ENCODE measurements around the gene ABL1.

Gene ABL1

GRCh38 chr9:130895481-130896232 is 60.6 kb downstream of the ABL1 start (continued):
- no peak for TF ChIP-seq ZNF558 (tag by site-specific recombination; IDR thresholded peaks at IDR 0.05)
- TF ChIP-seq ZNF184 (tag by site-specific recombination; IDR thresholded peaks at IDR 0.05) = no peak
- TF ChIP-seq ZNF580 (tag by site-specific recombination; IDR thresholded peaks at IDR 0.05) = no peak
- TF ChIP-seq ZNF549 (tag by site-specific recombination; IDR thresholded peaks at IDR 0.05) = no peak
- TF ChIP-seq ZNF707 (tag by site-specific recombination; IDR thresholded peaks at IDR 0.05) = no peak
- no peak for TF ChIP-seq ZBTB26 (tag by site-specific recombination; optimal IDR thresholded peaks at IDR 0.05)
- TF ChIP-seq KLF10 (tag by site-specific recombination; IDR thresholded peaks at IDR 0.05) = no peak
- no peak for TF ChIP-seq OSR2 (tag by site-specific recombination; IDR thresholded peaks at IDR 0.05)
- no peak for TF ChIP-seq ZNF202 (tag by site-specific recombination; IDR thresholded peaks at IDR 0.05; ENCODE audit: borderline replicate concordance)
- no peak for TF ChIP-seq ZNF140 (tag by site-specific recombination; IDR thresholded peaks at IDR 0.05)

- Histone ChIP-seq H3K4me3 (ENCODE audit: low read depth, low read length) (no peak within 1 kb of the TSS), H3K4me1 (ENCODE audit: control insufficient read depth, insufficient read depth, low read length) (no peaks in the 10 kb centered on the region), H3K27ac (ENCODE audit: extremely low read depth, low read depth, low read length) (no peak within 1 kb of the TSS), H3K36me3 (ENCODE audit: control insufficient read depth in 2 of 2, insufficient read depth in 1 of 2, low read length in 2 of 2) (peaks cover 0 to 22% of the 10 kb centered on the region in 2 experiments; a peak in 1 of 3 replicates), H3K9me3 (ENCODE audit: control insufficient read depth, insufficient read depth, low read depth, low read length) (no peaks in the 10 kb centered on the region)
- POLR2A ChIA-PET = interaction anchor here (0.6 kb wide), 1 partner anchor 46 kb away, joined by 4 read pairs; no protein-coding TSS in a partner anchor
- CTCF ChIA-PET = interaction anchor here (0.7 to 1.2 kb wide), 2 partner anchors 30 to 90 kb away, joined by 3 to 4 read pairs; no protein-coding TSS in a partner anchor
- TF ChIP-seq ZNF280C (tag by site-specific recombination; IDR thresholded peaks at IDR 0.05) (no peak), PRDM10 (tag by site-specific recombination; IDR thresholded peaks at IDR 0.05) (no peak), YY1 (tag by site-specific recombination; IDR thresholded peaks at IDR 0.05) (no peak), ZNF623 (tag by site-specific recombination; IDR thresholded peaks at IDR 0.05) (no peak), ZNF362 (tag by site-specific recombination; IDR thresholded peaks at IDR 0.05) (no peak), ZNF16 (tag by site-specific recombination; IDR thresholded peaks at IDR 0.05; ENCODE audit: low read depth) (no peak), GLIS2 (tag by site-specific recombination; IDR thresholded peaks at IDR 0.05) (peak; percentile 32)
Observed at GRCh38 chr9:130896233-130897014, 61.4 kb downstream of the ABL1 start, which contains the start of gene QRFP. Gene QRFP, minus strand, starts transcription at chr9:130896812. Its CDS starts 2,974 bp downstream, at chr9:130893838.

All from HEK293 (cell line).